Uterus (tissue), 2 donors: ENCODE results near the gene TMEM204.

Source experiments
- CTCF ChIP-seq, 4 experiments: fragments of 200-600 bp in 2 of 4; fragments of 450-650 bp in 2 of 4; sonication (generic) in 2 of 4; IDR thresholded peaks; one replicate each; pipeline ENCODE4 v1.5.1; 2016 to 2019; ENCODE audit warnings: antibody characterized with exemption in 4 of 4, mild to moderate bottlenecking in 2 of 4, moderate library complexity in 1 of 4
- POLR2A ChIP-seq, 2 donors: fragments of 450-650 bp; IDR thresholded peaks; one replicate each; pipeline ENCODE4 v1.6.1; 2016; ENCODE audit warnings: antibody characterized with exemption in 2 of 2, mild to moderate bottlenecking in 1 of 2, moderate library complexity in 1 of 2

GRCh38 chr16:1550069-1550468 lies 16.6 kb downstream of the TMEM204 start:
- TF ChIP-seq CTCF (IDR thresholded peaks at IDR 0.05) (no peak), POLR2A (IDR thresholded peaks at IDR 0.05) (no peak)
